K562 (cell line): ENCODE data around the gene MPG. TPM values are rescaled to one million over a fixed set of nuclear protein-coding genes. Genes with fewer than 3 reads are reported as not detected.

Experiments
- FOSL1 ChIP-seq: fragments of 200-800 bp; sonication (Bioruptor generic); conservative IDR thresholded peaks from 2 replicates; pipeline ENCODE4 v1.6.1; 2016; ENCODE audit warnings: missing genetic modification characterization, missing compliant biosample characterization
- GATAD2A ChIP-seq: fragments of 450-650 bp; IDR thresholded peaks from 2 replicates; pipeline ENCODE4 v1.6.1; 2017
- KAT2B ChIP-seq: IDR thresholded peaks from one replicate; pipeline ENCODE4 v1.6.1; 2012; ENCODE audit warnings: low read depth, mild to moderate bottlenecking, control low read depth, inconsistent platforms, low read length, moderate library complexity
- MCM2 ChIP-seq: fragments of 450-650 bp; IDR thresholded peaks from 2 replicates; pipeline ENCODE4 v1.6.1; 2017; ENCODE audit warnings: low read depth, mild to moderate bottlenecking
- NFYB ChIP-seq: IDR thresholded peaks from 2 replicates; pipeline ENCODE4 v1.6.1; 2011; ENCODE audit warnings: mild to moderate bottlenecking, moderate library complexity; ENCODE audit not compliant: insufficient read length; ENCODE audit errors: extremely low read depth
- POLR2AphosphoS2 ChIP-seq: IDR thresholded peaks from 2 replicates; pipeline ENCODE4 v1.6.1; 2012; ENCODE audit warnings: low read length, improper control_type of control experiment
- RAD21 ChIP-seq, 2 experiments: fragments of 250-450 bp in 1 of 2; fragments of 450-650 bp in 1 of 2; sonication (Bioruptor Pico) in 1 of 2; formaldehyde crosslinking in 1 of 2; IDR thresholded peaks in 1 of 2; conservative IDR thresholded peaks in 1 of 2; 2 replicates each; pipeline versions ENCODE4 v1.4.0 to v1.8.0; 2020 to 2022; ENCODE audit warnings: mild to moderate bottlenecking in 2 of 2, moderate library complexity in 1 of 2
- RHOXF2B ChIP-seq: fragments of 250-450 bp; sonication (Bioruptor Pico); conservative IDR thresholded peaks from 2 replicates; pipeline ENCODE4 v1.5.1; 2021
- RNF2 ChIP-seq: sonication (generic); IDR thresholded peaks from 2 replicates; pipeline ENCODE4 v1.6.1; 2016
- SMAD4 ChIP-seq: fragments of 250-450 bp; sonication (Bioruptor Pico); conservative IDR thresholded peaks from 2 replicates; pipeline ENCODE4 v1.8.0; 2021; ENCODE audit warnings: inconsistent platforms, mild to moderate bottlenecking, moderate library complexity
- SMC3 ChIP-seq: conservative IDR thresholded peaks from 2 replicates; pipeline ENCODE4 v1.6.1; 2011; ENCODE audit warnings: low read depth, low read length, improper control_type of control experiment; ENCODE audit not compliant: insufficient read depth
- TRIM24 ChIP-seq, 2 experiments: fragments of 450-650 bp; IDR thresholded peaks; 2 replicates each; pipeline ENCODE4 v1.6.1; 2016
- YY1 ChIP-seq, 3 experiments: IDR thresholded peaks; 2 replicates each; pipeline ENCODE4 v1.6.1; 2011; ENCODE audit warnings: low read length in 2 of 3, mild to moderate bottlenecking in 2 of 3, moderate library complexity in 2 of 3, borderline replicate concordance in 1 of 3, control low read depth in 1 of 3, low read depth in 1 of 3; ENCODE audit not compliant: insufficient read depth in 3 of 3, insufficient replicate concordance in 2 of 3, control insufficient read depth in 1 of 3, insufficient read length in 1 of 3; ENCODE audit errors: extremely low read depth in 1 of 3
- ZFP30 ChIP-seq: fragments of 250-450 bp; sonication (Bioruptor Pico); IDR thresholded peaks from 2 replicates; pipeline ENCODE4 v1.8.0; 2022; ENCODE audit warnings: moderate library complexity, mild to moderate bottlenecking, inconsistent platforms, borderline replicate concordance
- ZNF436 ChIP-seq: fragments of 250-450, 450-650 bp; sonication (Bioruptor Pico); formaldehyde crosslinking; IDR thresholded peaks from 2 replicates; pipeline ENCODE4 v1.7.0; 2020; ENCODE audit warnings: mild to moderate bottlenecking
- polyA plus RNA-seq, 8 experiments: library from polyadenylated mRNA; depleted of rRNA in 4 of 8; stranded (reverse) in 5 of 8; unstranded in 3 of 8; fragments of >200 nt; fragmentation: Nextera tagmentation in 2 of 8; fragmentation: Illumina TruSeq in 1 of 8; extraction: Ambion mirVana in 2 of 8; extraction: Trizol in 1 of 8; gene quantifications; 2 replicates each; pipeline versions ENCODE4 v1.2.1 to v1.2.3, GENCODE V29; 2011 to 2014; ENCODE audit warnings: inconsistent platforms in 1 of 8, missing spikeins in 1 of 8
- total RNA-seq, 7 experiments: library from RNA; depleted of rRNA in 6 of 7; stranded (reverse); fragments of >200 nt in 6 of 7; fragmentation: Illumina TruSeq in 2 of 7; extraction: Trizol in 2 of 7; gene quantifications; 2 replicates each; pipeline versions ENCODE4 v1.2.1 to v1.2.3, GENCODE V29; 2011 to 2021; ENCODE audit warnings: low replicate concordance in 1 of 7
- TF ChIP-seq, protein P1 (sequence below): fragments of 450-650 bp; IDR thresholded peaks from 2 replicates; pipeline ENCODE4 v1.6.1; 2016; ENCODE audit warnings: mild to moderate bottlenecking, moderate library complexity

Gene MPG
- total and polyA plus RNA-seq, 9 of the 15 experiments (the other 6 are each of a cell fraction or from before 2014, with no cell fraction given) = 0.42 to 226 (median 36.2) TPM

DNA sequence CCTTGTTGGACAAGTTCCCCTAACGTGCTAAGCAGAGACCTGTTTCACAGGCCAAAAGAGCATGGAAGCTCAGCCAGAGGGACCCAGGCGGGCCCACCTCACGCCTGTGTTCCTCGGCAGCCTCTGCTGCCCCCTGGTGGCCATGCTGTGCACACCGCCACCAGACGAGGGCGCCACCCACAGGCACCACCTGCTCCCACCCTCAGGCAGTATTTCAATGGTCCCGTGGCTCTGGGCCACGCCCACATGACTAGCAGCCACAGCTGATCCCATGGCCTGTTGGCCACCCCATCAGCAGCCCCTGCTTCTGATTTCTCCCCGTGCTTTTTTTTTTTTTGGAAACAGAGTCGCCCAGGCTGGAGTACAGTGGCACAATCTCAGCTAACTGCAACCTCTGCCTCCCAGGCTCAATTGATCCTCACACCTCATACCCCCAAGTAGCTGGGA is 18.9 kb downstream of the MPG start (continued):
- TF ChIP-seq ZFP30 (CRISPR knock-in tag) (no peak), POLR2AphosphoS2 (peak; percentile 89; the same call in 1 of the 2 replicates), SMC3 (peak; percentile 97), FOSL1 (tag) (peak; percentile 43; the same call in 1 of the 2 replicates), MCM2 (no peak), RHOXF2B (CRISPR knock-in tag) (peak; percentile 53; the same call in 1 of the 2 replicates), RNF2 (no peak; the same call in 1 of the 2 replicates), ZNF436 (CRISPR knock-in tag) (no peak), KAT2B (peak; percentile 82), GATAD2A (peak; percentile 93), NFYB (no peak), TRIM24 (IDR thresholded peaks at IDR 0.05) (no peak), SMAD4 (peak; percentile 73), RAD21 (CRISPR knock-in tag; conservative IDR thresholded peaks at IDR 0.05 in 1 of 2, IDR thresholded peaks at IDR 0.05 in 1 of 2) (peak; percentile 97), YY1 (IDR thresholded peaks at IDR 0.05; ENCODE audit: borderline replicate concordance in 1 of 3, control insufficient read depth in 1 of 3, extremely low read depth in 1 of 3, insufficient read depth in 3 of 3, insufficient read length in 1 of 3, insufficient replicate concordance in 2 of 3, low read depth in 1 of 3, low read length in 2 of 3) (peak in 2 of 3 experiments; percentile 66 to 76)
- TF ChIP-seq, protein P1, sequence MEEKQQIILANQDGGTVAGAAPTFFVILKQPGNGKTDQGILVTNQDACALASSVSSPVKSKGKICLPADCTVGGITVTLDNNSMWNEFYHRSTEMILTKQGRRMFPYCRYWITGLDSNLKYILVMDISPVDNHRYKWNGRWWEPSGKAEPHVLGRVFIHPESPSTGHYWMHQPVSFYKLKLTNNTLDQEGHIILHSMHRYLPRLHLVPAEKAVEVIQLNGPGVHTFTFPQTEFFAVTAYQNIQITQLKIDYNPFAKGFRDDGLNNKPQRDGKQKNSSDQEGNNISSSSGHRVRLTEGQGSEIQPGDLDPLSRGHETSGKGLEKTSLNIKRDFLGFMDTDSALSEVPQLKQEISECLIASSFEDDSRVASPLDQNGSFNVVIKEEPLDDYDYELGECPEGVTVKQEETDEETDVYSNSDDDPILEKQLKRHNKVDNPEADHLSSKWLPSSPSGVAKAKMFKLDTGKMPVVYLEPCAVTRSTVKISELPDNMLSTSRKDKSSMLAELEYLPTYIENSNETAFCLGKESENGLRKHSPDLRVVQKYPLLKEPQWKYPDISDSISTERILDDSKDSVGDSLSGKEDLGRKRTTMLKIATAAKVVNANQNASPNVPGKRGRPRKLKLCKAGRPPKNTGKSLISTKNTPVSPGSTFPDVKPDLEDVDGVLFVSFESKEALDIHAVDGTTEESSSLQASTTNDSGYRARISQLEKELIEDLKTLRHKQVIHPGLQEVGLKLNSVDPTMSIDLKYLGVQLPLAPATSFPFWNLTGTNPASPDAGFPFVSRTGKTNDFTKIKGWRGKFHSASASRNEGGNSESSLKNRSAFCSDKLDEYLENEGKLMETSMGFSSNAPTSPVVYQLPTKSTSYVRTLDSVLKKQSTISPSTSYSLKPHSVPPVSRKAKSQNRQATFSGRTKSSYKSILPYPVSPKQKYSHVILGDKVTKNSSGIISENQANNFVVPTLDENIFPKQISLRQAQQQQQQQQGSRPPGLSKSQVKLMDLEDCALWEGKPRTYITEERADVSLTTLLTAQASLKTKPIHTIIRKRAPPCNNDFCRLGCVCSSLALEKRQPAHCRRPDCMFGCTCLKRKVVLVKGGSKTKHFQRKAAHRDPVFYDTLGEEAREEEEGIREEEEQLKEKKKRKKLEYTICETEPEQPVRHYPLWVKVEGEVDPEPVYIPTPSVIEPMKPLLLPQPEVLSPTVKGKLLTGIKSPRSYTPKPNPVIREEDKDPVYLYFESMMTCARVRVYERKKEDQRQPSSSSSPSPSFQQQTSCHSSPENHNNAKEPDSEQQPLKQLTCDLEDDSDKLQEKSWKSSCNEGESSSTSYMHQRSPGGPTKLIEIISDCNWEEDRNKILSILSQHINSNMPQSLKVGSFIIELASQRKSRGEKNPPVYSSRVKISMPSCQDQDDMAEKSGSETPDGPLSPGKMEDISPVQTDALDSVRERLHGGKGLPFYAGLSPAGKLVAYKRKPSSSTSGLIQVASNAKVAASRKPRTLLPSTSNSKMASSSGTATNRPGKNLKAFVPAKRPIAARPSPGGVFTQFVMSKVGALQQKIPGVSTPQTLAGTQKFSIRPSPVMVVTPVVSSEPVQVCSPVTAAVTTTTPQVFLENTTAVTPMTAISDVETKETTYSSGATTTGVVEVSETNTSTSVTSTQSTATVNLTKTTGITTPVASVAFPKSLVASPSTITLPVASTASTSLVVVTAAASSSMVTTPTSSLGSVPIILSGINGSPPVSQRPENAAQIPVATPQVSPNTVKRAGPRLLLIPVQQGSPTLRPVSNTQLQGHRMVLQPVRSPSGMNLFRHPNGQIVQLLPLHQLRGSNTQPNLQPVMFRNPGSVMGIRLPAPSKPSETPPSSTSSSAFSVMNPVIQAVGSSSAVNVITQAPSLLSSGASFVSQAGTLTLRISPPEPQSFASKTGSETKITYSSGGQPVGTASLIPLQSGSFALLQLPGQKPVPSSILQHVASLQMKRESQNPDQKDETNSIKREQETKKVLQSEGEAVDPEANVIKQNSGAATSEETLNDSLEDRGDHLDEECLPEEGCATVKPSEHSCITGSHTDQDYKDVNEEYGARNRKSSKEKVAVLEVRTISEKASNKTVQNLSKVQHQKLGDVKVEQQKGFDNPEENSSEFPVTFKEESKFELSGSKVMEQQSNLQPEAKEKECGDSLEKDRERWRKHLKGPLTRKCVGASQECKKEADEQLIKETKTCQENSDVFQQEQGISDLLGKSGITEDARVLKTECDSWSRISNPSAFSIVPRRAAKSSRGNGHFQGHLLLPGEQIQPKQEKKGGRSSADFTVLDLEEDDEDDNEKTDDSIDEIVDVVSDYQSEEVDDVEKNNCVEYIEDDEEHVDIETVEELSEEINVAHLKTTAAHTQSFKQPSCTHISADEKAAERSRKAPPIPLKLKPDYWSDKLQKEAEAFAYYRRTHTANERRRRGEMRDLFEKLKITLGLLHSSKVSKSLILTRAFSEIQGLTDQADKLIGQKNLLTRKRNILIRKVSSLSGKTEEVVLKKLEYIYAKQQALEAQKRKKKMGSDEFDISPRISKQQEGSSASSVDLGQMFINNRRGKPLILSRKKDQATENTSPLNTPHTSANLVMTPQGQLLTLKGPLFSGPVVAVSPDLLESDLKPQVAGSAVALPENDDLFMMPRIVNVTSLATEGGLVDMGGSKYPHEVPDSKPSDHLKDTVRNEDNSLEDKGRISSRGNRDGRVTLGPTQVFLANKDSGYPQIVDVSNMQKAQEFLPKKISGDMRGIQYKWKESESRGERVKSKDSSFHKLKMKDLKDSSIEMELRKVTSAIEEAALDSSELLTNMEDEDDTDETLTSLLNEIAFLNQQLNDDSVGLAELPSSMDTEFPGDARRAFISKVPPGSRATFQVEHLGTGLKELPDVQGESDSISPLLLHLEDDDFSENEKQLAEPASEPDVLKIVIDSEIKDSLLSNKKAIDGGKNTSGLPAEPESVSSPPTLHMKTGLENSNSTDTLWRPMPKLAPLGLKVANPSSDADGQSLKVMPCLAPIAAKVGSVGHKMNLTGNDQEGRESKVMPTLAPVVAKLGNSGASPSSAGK = no peak
